Thyroid gland (tissue), 4 donors: ENCODE measurements around the gene LRBA.

Experiments
- CTCF ChIP-seq, 6 experiments: fragments of 200-600 bp in 3 of 6; fragments of 450-650 bp in 3 of 6; sonication (generic) in 3 of 6; IDR thresholded peaks; one replicate each; pipeline ENCODE4 v1.5.1; 2016 to 2019; ENCODE audit warnings: antibody characterized with exemption in 6 of 6, mild to moderate bottlenecking in 2 of 6, inconsistent platforms in 1 of 6, moderate library complexity in 1 of 6
- POLR2A ChIP-seq, 2 donors: fragments of 450-650 bp; IDR thresholded peaks; one replicate each; pipeline ENCODE4 v1.6.1; 2017; ENCODE audit warnings: antibody characterized with exemption in 2 of 2, mild to moderate bottlenecking in 2 of 2, moderate library complexity in 1 of 2

DNA sequence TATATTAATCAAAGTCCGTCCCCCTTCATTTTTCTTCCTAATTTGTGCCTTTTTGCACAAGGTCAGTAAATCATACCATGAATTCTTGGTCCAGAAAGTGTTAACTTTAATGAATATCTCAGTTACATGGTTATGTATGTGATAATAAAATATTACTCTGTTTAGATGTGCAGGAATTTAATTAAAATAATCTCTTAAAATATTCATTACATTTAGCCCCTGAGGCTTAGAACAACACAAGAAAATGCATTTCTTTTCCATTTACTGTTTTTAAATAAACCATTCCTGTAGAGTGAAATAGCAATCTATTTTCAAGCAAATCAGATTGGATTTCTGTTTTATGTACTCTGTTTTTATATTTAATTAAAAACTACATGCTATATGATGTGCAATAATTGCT, 415.5 kb downstream of the LRBA start:
- no peak for TF ChIP-seq CTCF (IDR thresholded peaks at IDR 0.05)
- TF ChIP-seq POLR2A (IDR thresholded peaks at IDR 0.05) = no peak
